Stimulated activated CD4-positive, alpha-beta T cell treated with anti-CD3 and anti-CD28 coated beads, TNF-alpha, amount 100 ng/mL, for 1 hour (primary cell): ENCODE measurements around the gene SSTR3.
"Not testable (repeated sequence)": the region's sequence is repeated elsewhere in the genome, so short reads cannot be mapped to it uniquely, and the experiment has no call there.

Experiments
- DNase-seq, 3 donors: peaks; one replicate each; pipeline ENCODE4 v3.0.0-alpha.2; 2020; ENCODE audit warnings: low read depth in 3 of 3, low spot score in 1 of 3

SSTR3 gene

GRCh38 chr22:37212174-37212906, at the start of gene SSTR3:
TSS of gene SSTR3 (minus strand) at chr22:37212477. CDS start at chr22:37207803, 4,674 bp downstream.
- no peak for DNase-seq

GRCh38 chr22:37260901-37261336, 48.6 kb upstream of the SSTR3 start:
- DNase-seq = peak in 2 of 3 donors; percentile 44 to 47

DNA sequence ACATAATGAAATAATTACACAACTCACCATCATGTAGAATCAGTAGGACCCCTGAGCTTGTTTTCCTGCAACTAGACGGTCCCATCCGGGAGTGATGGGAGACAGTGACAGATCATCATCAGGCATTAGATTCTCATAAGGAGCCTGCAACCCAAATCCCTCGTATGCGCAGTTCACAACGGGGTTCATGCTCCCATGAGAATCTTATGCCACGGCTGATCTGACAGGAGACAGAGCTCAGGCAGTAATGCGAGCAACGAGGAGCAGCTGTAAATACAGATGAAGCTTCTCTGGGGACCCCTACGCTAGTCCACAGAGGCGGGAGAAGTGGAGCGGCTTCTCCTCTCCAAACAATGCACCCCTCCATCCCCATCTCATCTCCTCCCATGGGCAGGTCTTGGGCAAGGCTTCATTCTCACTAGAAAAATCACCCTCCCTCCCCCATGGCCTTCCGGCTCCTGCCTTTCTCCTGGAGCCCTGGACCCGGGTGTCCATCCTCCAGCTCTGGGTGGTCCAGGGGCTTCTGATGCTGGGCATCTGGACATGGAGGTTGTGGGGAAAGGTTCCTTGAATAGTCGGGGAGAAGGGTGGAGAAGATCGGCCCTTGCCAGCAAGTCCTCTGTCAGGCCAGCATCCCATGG, 48.0 kb upstream of the SSTR3 start:
- DNase-seq = no peak

DNA sequence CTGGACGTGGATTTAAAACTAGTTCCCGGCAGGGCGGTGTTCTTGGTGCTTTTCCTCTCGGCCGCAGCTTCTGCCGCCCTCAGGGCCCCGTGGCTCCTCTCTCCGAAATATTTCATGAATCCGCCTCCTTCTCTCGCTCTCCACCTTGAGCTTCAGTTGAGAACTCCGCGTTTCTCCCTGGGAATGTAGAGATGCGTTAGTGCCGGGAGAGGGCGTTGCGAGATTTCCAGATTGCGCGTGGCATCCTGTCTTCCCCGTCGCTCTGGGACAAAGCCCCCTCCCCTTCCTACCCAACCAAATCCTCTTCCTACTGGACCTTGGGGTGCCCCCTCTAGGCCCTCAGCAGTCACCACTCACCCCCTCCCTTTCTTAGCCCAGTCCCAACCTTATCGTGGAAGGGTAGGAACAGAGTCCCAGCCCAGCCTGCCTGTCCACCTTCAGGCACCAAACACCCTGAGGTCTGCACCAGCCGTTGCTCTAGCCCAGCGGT, 47.3 kb upstream of the SSTR3 start:
- no peak for DNase-seq

DNA sequence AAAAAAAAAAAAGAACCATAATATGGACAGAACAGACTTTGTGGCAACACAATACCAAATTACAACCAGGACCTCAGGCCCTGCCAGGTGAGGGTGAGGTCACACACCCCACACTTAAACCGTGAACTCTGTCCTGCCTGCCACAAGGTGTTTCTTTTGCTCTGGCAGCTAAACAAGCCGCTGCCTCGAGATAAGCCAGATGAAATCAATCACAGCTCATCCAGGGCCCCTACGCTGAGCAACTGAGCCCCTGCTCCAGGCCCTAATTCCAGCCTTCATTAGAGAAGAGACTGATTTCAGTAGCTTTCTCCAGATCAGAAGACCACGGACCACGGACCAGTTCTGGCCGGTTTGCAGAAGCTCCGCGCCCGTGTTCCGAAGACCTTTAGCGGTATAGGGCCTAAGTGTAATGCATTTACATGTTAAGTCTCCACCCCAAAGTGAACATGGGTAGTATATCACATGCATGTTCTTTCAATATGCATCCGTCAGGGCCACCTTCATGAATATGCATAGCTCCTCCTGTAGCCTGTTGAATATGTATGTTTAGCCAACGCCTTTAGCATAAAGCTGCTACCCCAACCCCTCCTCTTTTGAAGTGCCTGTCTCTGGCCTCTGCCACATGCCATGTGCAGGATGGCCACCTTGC, 46.6 kb upstream of the SSTR3 start:
- no peak for DNase-seq

GRCh38 chr22:37258005-37258752, 45.9 kb upstream of the SSTR3 start:
- no peak for DNase-seq

- no peak for DNase-seq
These were observed 43.9 kb upstream of the SSTR3 start for GRCh38 chr22:37256075-37256726.

DNA sequence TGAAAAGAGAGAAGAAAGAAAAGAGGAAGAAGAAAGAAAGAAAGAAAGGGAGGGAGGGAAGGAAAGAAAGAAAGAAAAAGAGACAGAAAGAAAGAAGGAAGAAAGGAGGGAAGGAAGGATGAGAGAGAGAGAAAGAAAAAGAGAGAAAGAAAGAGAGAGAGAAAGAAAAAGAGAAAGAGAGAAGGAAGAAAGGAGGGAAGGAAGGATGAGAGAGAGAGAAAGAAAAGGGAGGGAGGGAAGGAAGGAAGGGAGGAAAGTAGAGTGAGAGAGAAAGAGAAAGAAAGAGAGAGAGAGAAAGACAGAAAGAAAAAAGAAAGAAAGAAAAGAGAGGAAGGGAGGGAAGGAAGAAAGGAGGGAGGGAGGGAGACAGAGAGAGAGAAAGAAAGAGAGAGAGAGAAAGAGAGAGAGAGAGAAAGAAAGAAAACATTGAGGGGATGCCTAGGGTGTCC, 43.3 kb upstream of the SSTR3 start:
- DNase-seq = no peak

DNA sequence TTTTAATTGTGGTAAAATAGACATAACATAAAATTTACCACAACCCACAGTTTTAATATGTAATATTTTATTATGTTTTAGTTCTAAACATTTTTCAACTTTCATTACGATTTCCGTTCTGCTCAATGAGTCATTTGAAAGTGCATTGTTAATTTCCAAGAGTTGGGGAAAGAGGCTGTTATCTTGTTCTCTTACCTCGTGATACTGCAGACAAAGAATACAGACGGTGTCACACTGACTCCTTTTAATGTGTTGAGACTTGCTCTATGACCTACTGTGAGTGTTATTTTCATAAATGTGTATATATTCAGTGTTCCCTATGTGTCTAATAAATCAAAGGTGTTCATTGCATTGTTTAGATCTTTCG, 42.6 kb upstream of the SSTR3 start:
- no peak for DNase-seq

DNA sequence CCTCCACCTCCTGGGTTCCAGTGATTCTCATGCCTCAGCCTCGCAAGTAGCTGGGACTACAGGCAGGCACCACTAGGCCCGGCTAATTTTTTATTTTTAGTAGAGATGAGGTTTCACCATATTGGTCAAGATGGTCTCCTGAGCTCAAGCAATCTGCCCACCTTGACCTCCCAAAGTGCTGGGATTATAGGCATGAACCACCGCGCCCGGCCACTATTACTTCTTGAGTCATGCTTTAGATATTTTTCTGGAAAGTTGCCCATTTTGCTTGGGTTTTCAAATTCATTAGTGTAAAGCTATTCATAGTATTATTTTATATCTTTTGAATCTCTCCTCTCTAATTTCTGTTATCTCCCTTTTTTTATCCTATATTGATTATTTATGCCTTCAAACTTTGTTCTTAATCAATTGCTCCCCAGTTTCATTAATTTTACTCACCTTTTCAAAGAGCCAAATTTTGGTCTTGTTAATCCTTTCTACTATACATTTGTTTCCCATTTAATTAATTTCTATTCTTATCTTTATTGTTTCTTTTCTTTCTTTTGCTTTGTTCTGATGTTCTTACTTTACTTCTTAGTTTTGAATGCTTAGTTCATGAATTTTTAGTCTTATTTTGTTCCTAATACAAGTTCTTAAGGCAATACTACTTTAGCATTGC, 42.1 kb upstream of the SSTR3 start:
- no peak for DNase-seq

- no peak for DNase-seq
These were observed 40.9 kb upstream of the SSTR3 start for GRCh38 chr22:37253126-37253660.

- DNase-seq = not testable (repeated sequence)
These were observed 39.6 kb upstream of the SSTR3 start for GRCh38 chr22:37251836-37252235.

GRCh38 chr22:37249986-37250385, 37.7 kb upstream of the SSTR3 start:
- no peak for DNase-seq

- DNase-seq = no peak
These were observed 36.0 kb upstream of the SSTR3 start for GRCh38 chr22:37248251-37248650.

GRCh38 chr22:37245740-37246139, 33.5 kb upstream of the SSTR3 start:
- DNase-seq = no peak

GRCh38 chr22:37244922-37245722, 32.8 kb upstream of the SSTR3 start:
- DNase-seq = no peak

DNA sequence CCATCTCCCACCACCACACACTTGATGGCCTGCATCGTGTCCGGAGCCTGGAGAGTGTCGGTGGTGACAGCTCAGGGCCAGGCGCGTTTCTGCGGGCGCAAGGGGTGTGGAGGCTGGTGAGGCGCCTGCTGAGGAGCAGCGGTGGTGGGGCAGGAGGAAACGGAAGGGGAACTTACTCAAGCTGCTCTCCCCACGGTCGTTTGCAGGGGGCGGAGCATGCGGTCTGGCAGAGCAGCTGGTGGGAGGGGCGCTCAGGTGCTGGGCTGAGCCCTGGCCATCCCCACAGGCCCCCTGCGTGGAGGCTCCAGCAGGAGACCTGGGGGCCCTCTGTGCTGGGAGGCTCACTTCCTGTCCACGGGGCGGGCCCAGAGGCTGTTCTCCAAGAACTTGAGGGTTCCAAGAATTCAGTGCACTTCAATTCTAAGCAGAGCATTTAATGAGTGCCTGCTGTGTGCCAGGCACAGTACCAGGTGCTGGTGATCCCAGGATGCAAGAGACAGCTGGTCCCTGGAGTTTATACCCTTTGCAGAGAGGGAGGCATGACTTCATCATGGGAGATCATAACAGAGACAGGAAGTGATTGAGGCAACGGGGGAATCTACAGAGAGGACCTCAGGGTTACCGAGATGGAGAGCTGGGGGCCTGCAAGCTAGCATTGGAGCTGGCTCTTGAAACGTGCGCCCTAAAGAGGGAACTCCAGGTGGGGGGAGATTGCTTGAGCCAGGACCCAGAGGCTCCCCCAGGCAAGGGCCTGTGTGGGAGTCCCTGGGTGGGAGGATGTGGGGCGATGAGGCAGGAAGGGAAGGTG, 32.0 kb upstream of the SSTR3 start, which contains the start of gene RAC2:
Gene RAC2, minus strand, starts transcription at position 156 of the 808 bp plus-strand sequence. Its CDS starts 121 bp downstream, at position 35.
- DNase-seq = peak; percentile 73 to 79 (median 77)
